ENCODE data around the gene SLC44A2.

- TF ChIP-seq CTCF (IDR thresholded peaks at IDR 0.05) (no peak), POLR2AphosphoS5 (IDR thresholded peaks at IDR 0.05; ENCODE audit: insufficient read depth in 1 of 2, low read depth in 1 of 2) (no peak), POLR2A (IDR thresholded peaks at IDR 0.05) (no peak)
Measured at GRCh38 chr19:10691883-10692282, 66.5 kb downstream of the SLC44A2 start.
